Astrocyte of the cerebellum (primary cell): ENCODE measurements around the gene GNG2.

Experiments used
- DNase-seq: peaks from one replicate; pipeline ENCODE4 v3.0.0-alpha.2; 2011; ENCODE audit warnings: low read depth
- H3K4me3 ChIP-seq: 2 replicates; pipeline ENCODE4 v1.5.1; 2011; ENCODE audit warnings: mild to moderate bottlenecking, low read depth, low read length, moderate library complexity
- in situ Hi-C: cut with HindIII; loops from 2 replicates; pipeline ENCODE4 v1.10.0; 2017; ENCODE audit warnings: low sequenced_read_pairs
- TF ChIP-seq, protein P1 (sequence below): IDR thresholded peaks from 2 replicates; pipeline ENCODE4 v1.5.1; 2012; ENCODE audit warnings: low read length, low read depth, moderate library complexity, mild to moderate bottlenecking; ENCODE audit errors: missing control alignments

The GNG2 gene

DNA sequence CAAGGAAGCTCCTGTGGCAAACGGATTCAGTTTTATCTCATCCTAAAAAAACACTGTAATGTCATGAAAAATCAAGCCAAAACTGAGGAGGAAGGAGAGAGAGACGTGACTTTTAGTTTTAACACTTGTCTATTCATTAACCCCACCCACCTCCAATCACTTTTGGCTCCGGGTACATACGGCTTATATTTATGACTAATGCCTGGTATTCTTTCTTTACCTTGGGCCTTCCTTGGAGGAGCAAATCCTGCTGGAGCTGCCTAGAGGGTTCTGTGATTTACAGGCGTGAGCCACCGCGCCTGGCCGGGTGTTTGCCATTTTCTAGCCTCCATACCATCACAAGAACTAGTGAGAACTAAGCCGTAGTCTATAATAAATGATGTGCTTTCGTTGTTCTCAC, 68.2 kb downstream of the GNG2 start:
- in situ Hi-C loops = no loop called here
- no peak for DNase-seq
- TF ChIP-seq, protein P1, sequence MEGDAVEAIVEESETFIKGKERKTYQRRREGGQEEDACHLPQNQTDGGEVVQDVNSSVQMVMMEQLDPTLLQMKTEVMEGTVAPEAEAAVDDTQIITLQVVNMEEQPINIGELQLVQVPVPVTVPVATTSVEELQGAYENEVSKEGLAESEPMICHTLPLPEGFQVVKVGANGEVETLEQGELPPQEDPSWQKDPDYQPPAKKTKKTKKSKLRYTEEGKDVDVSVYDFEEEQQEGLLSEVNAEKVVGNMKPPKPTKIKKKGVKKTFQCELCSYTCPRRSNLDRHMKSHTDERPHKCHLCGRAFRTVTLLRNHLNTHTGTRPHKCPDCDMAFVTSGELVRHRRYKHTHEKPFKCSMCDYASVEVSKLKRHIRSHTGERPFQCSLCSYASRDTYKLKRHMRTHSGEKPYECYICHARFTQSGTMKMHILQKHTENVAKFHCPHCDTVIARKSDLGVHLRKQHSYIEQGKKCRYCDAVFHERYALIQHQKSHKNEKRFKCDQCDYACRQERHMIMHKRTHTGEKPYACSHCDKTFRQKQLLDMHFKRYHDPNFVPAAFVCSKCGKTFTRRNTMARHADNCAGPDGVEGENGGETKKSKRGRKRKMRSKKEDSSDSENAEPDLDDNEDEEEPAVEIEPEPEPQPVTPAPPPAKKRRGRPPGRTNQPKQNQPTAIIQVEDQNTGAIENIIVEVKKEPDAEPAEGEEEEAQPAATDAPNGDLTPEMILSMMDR = no peak
- H3K4me3 ChIP-seq = no peak overlapping the region

DNA sequence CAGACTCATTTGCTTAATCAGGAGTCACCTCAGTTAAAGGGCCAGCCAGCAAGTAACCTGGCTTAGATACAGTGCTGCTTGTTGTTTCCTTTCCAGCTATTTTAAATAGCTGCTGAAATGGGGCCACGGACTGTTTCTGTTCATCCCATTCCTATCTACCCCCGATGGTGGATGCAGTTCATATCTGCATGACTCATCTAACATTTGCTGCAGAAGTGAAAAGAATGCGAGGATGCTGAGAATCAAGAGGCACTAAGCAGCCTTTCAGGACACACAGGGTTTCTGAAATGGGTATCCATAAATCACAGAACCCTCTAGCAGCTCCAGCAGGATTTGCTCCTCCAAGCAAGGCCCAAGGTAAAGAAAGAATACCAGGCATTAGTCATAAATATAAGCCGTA, 68.8 kb downstream of the GNG2 start:
- TF ChIP-seq, protein P1 = no peak
- H3K4me3 ChIP-seq = no peak overlapping the region
- DNase-seq = no peak
- in situ Hi-C loops = no loop called here

DNA sequence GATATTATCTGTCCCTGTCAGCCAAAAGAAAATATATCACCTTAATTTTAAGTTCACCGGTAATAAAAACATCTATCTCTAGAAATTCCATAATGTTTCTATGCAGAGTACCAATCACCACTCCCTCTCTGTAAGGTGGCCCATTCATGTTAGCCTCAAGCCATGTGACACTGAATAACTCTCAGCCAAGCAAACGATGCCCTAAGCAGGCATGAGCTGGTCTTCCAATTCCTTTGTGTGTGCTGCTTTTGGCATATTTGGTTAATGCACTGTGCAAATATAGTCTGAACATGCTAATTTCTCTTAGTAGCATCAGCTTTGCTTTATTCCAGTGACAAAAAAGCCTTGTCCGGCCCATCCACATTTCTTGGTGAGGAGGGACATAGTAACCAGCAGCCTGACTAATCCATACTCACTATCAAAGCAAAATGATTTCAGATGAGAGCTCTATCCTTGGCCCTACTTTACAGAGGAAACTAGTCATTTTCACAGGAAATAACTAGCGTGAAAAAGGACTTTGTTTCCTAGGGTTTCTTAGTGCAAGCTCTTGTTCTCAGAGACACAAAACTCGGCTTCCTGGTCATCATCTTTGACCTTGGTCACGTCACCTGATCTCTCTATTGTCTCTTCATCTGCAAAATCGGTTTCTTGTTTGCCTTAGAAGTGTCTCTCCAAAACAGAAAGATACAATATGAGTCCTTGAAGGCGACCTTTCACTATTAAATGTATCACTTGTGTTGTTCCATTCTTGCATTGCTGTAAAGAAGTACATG, 69.7 kb downstream of the GNG2 start:
- TF ChIP-seq, protein P1 = no peak
- H3K4me3 ChIP-seq = no peak overlapping the region
- DNase-seq = no peak
- in situ Hi-C loops = no loop called here

DNA sequence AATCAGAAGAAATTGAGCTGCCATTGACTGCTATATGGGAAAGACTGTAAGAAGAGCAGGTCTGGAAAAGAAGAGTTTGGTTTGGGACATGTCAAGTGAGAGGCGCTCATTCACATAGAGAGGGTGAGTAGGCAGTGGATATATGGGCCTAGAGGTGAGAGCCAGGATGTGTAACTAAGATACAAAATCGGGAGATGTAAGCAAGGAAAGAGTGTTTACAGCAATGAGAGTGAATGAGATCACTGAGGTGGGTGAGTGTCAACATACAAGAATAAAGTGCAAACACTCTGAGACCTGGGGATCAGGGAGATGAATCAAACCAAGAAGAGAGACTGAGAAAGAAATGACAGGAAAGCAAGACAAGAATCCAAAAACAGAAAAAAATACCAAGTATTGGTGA, 70.9 kb downstream of the GNG2 start:
- in situ Hi-C loops = no loop called here
- TF ChIP-seq, protein P1 = no peak
- no peak overlapping the region for H3K4me3 ChIP-seq
- no peak for DNase-seq

DNA sequence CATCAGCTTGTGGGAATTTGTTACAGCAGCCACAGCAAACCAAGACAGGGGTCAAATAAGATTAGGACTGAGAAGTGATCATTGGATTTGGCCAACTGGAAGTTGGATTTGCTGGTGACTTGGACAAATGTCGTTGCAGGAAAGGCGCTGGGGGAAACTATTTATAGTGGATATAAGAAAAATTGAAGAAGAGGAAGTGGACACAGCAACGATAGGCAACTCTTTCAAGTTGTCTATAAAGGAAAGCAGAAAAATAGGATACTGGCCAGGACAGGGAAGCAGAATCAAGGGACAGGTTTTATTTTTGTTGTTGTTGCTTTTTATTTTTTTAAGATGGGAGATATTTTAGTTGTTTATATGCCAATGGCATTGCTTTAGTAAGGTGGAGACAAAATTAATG, 72.8 kb downstream of the GNG2 start:
- TF ChIP-seq, protein P1 = no peak
- no peak for DNase-seq
- in situ Hi-C loops = no loop called here

DNA sequence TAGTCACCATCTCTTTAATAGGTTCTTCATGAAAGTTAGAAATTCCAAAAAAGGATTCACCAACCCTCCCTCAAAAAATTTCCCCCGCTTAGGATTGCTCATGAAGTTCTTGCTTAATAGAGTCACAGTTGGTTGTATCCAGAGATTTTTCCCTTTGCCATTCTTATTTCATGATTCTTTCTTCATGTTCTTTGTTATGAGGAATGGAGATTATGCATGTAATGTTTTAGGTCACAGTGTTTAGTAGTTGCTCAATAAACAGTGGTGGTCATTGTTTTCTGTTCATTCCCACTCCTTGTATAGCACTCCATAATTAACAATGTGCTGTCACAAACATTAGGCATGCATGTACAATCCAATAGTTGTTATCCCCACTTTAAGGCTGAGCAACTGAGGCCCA, 77.7 kb downstream of the GNG2 start:
- in situ Hi-C loops = no loop called here
- DNase-seq = no peak
- no peak overlapping the region for H3K4me3 ChIP-seq
- TF ChIP-seq, protein P1 = no peak

More for the DNA sequence above, 72.8 kb downstream of the GNG2 start:
- H3K4me3 ChIP-seq = no peak overlapping the region
